ENCODE measurements around the gene VWC2L. TPM values are rescaled to one million over a fixed set of nuclear protein-coding genes. Genes with fewer than 3 reads are reported as not detected.

VWC2L gene
- polyA plus RNA-seq, 1 experiment, result 0.04 TPM

GRCh38 chr2:214386720-214387119, 24.1 kb upstream of the VWC2L start:
- CTCF ChIA-PET, result no interaction called here
- Histone ChIP-seq H3K4me3 (ENCODE audit: low read depth, low read length) (no peak overlapping the region), H3K27me3 (ENCODE audit: control insufficient read depth, insufficient read depth, low read length) (no peaks in the 10 kb centered on the region), H3K9me3 (ENCODE audit: control insufficient read depth, insufficient read depth, low read length) (no peaks in the 10 kb centered on the region), H3K27ac (ENCODE audit: low read depth, low read length) (no peak overlapping the region)
- POLR2A ChIA-PET, result interaction anchor here (0.7 kb wide), 1 partner anchor 218 kb away, joined by 3 read pairs; no protein-coding TSS in a partner anchor
- no peak for DNase-seq (ENCODE audit: low read depth, low spot score)
- TF ChIP-seq CTCF (IDR thresholded peaks at IDR 0.05; ENCODE audit: low read depth, low read length), result no peak

GRCh38 chr2:214389334-214389733, 21.5 kb upstream of the VWC2L start:
- no peak for TF ChIP-seq CTCF (IDR thresholded peaks at IDR 0.05; ENCODE audit: low read depth, low read length)
- no peaks in the 10 kb centered on the region for H3K9me3 ChIP-seq (ENCODE audit: control insufficient read depth, insufficient read depth, low read length)
- ChIA-PET CTCF (no interaction called here), POLR2A (no interaction called here)
- H3K4me3 ChIP-seq (ENCODE audit: low read depth, low read length), result no peak overlapping the region
- H3K27me3 ChIP-seq (ENCODE audit: control insufficient read depth, insufficient read depth, low read length), result no peaks in the 10 kb centered on the region
- DNase-seq (ENCODE audit: low read depth, low spot score), result no peak
- no peak overlapping the region for H3K27ac ChIP-seq (ENCODE audit: low read depth, low read length)

DNA sequence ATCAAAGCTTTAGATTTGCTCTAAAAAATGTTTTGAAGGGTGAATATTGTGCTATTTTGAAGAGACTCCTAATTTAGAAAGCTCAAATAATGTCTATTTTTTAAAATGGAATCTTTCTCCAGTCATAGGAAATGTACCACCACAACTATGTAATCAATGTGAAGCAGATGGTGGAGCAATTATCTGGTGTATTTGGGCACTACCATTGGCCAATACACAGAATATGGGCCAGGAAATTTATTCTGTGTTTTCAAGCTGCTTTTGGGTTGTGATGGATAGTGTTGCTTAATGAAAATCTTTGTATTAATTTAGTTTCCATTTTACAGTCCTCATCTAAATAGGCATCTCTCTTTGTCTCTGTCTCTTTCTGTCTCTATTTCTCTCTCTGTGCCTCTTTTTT, 17.1 kb upstream of the VWC2L start:
- Histone ChIP-seq H3K27ac (ENCODE audit: low read depth, low read length) (no peak overlapping the region), H3K4me3 (ENCODE audit: low read depth, low read length) (no peak overlapping the region), H3K9me3 (ENCODE audit: control insufficient read depth, insufficient read depth, low read length) (no peaks in the 10 kb centered on the region), H3K27me3 (ENCODE audit: control insufficient read depth, insufficient read depth, low read length) (no peaks in the 10 kb centered on the region)
- POLR2A ChIA-PET, result no interaction called here
- TF ChIP-seq CTCF (IDR thresholded peaks at IDR 0.05; ENCODE audit: low read depth, low read length), result no peak
- no peak for DNase-seq (ENCODE audit: low read depth, low spot score)
- CTCF ChIA-PET, result interaction anchor here (0.6 kb wide), 2 partner anchors 592 to 876 kb away, joined by 3 read pairs; no protein-coding TSS in a partner anchor

DNA sequence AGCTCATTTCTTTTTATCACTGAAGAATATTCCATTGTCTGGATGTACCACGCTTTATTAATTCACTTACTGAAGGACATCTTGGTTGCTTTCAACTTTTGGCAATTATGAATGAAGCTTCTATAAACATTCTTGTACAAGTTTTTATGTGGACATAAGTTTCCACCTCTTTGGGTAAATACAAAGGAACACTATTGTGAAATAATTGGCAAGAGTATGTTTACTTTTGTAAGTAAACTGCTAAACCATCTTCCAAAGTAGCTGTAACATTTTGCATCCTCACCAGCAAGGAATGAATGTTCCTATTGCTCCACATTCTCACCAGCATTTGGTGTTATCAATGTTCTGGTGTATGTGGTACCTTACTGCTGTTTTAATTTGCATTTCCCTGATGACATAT, 15.8 kb upstream of the VWC2L start:
- Histone ChIP-seq H3K4me3 (ENCODE audit: low read depth, low read length) (no peak overlapping the region), H3K9me3 (ENCODE audit: control insufficient read depth, insufficient read depth, low read length) (no peaks in the 10 kb centered on the region), H3K27me3 (ENCODE audit: control insufficient read depth, insufficient read depth, low read length) (no peaks in the 10 kb centered on the region), H3K27ac (ENCODE audit: low read depth, low read length) (no peak overlapping the region)
- ChIA-PET POLR2A (no interaction called here), CTCF (no interaction called here)
- no peak for DNase-seq (ENCODE audit: low read depth, low spot score)
- TF ChIP-seq CTCF (IDR thresholded peaks at IDR 0.05; ENCODE audit: low read depth, low read length), result no peak

GRCh38 chr2:214401580-214401979, 9.3 kb upstream of the VWC2L start:
- ChIA-PET CTCF (no interaction called here), POLR2A (no interaction called here)
- H3K27ac ChIP-seq (ENCODE audit: low read depth, low read length), result no peak overlapping the region
- no peak for DNase-seq (ENCODE audit: low read depth, low spot score)
- H3K4me3 ChIP-seq (ENCODE audit: low read depth, low read length), result no peak overlapping the region
- no peaks in the 10 kb centered on the region for H3K9me3 ChIP-seq (ENCODE audit: control insufficient read depth, insufficient read depth, low read length)
- H3K27me3 ChIP-seq (ENCODE audit: control insufficient read depth, insufficient read depth, low read length), result no peaks in the 10 kb centered on the region
- TF ChIP-seq CTCF (IDR thresholded peaks at IDR 0.05; ENCODE audit: low read depth, low read length), result no peak
